Measurements from ENCODE around the gene LENG9.

LENG9 gene

GRCh38 chr19:54420068-54420382 lies 43.6 kb downstream of the LENG9 start:
- DNase-seq: no peak

- no peak for DNase-seq
These were observed 44.4 kb downstream of the LENG9 start for GRCh38 chr19:54418930-54419800.

- peak; percentile 43 for DNase-seq
These were observed 45.3 kb downstream of the LENG9 start for GRCh38 chr19:54418030-54418929.

GRCh38 chr19:54416695-54417491 lies 46.7 kb downstream of the LENG9 start:
- no peak for DNase-seq

GRCh38 chr19:54415901-54416673 lies 47.5 kb downstream of the LENG9 start:
- no peak for DNase-seq

GRCh38 chr19:54415208-54415900 lies 48.2 kb downstream of the LENG9 start, which contains the start of gene TTYH1:
TSS of gene TTYH1 (plus strand) at chr19:54415464. CDS start at chr19:54415553, 89 bp downstream.
- no peak for DNase-seq

GRCh38 chr19:54414156-54414555 lies 49.4 kb downstream of the LENG9 start:
- DNase-seq: no peak

- DNase-seq: no peak
These were observed 50.7 kb downstream of the LENG9 start for GRCh38 chr19:54412877-54413276.
